Thyroid gland (tissue), 4 donors: Measurements from ENCODE around the gene BTG1. TPM values are rescaled to one million over a fixed set of nuclear protein-coding genes. Genes with fewer than 3 reads are reported as not detected.

Experiments used
- DNase-seq, 2 donors: peaks; one replicate each; pipeline ENCODE4 v3.0.0-alpha.2; 2019
- H3K27ac ChIP-seq, 3 donors: fragments of 200-600 bp; sonication (generic); 1 replicate in 2 of 3; 2 replicates in 1 of 3; pipeline ENCODE4 v1.5.1; 2016 to 2019; ENCODE audit warnings: mild to moderate bottlenecking in 1 of 3, moderate library complexity in 1 of 3
- H3K27me3 ChIP-seq: fragments of 200-600 bp; sonication (generic); one replicate; pipeline ENCODE4 v1.5.1; 2019
- H3K36me3 ChIP-seq, 2 donors: fragments of 200-600 bp; sonication (generic); one replicate each; pipeline ENCODE4 v1.5.1; 2016 to 2019
- H3K4me1 ChIP-seq, 2 donors: fragments of 200-600 bp; sonication (generic); one replicate each; pipeline ENCODE4 v1.5.1; 2017 to 2019
- H3K4me3 ChIP-seq, 3 donors: fragments of 200-600 bp; sonication (generic); replicated peaks in 1 of 3; 1 replicate in 2 of 3; 2 replicates in 1 of 3; pipeline ENCODE4 v1.5.1; 2016; ENCODE audit warnings: mild to moderate bottlenecking in 1 of 3
- H3K9me3 ChIP-seq: fragments of 200-600 bp; sonication (generic); one replicate; pipeline ENCODE4 v1.5.1; 2017
- CTCF ChIP-seq, 6 experiments: fragments of 200-600 bp in 3 of 6; fragments of 450-650 bp in 3 of 6; sonication (generic) in 3 of 6; IDR thresholded peaks; one replicate each; pipeline ENCODE4 v1.5.1; 2016 to 2019; ENCODE audit warnings: antibody characterized with exemption in 6 of 6, mild to moderate bottlenecking in 2 of 6, inconsistent platforms in 1 of 6, moderate library complexity in 1 of 6
- POLR2A ChIP-seq, 2 donors: fragments of 450-650 bp; IDR thresholded peaks; one replicate each; pipeline ENCODE4 v1.6.1; 2017; ENCODE audit warnings: antibody characterized with exemption in 2 of 2, mild to moderate bottlenecking in 2 of 2, moderate library complexity in 1 of 2
- WGBS, 2 donors: methylation state at CpG; one replicate each; pipeline ENCODE4 v1.1.5; 2017; 5-methylcytosine and 5-hydroxymethylcytosine counted together
- intact Hi-C: fragments of 100-400 bp; cut with DNase I; formaldehyde crosslinking; loops from one replicate; pipeline ENCODE4 v1.15.1; 2023
- total RNA-seq, 4 donors: library from RNA; depleted of rRNA; stranded (reverse); fragments of >200 nt; gene quantifications; one replicate each; pipeline ENCODE4 v1.2.3, GENCODE V29; 2016

The BTG1 gene
- total RNA-seq = 10 to 100 TPM; 21.9 to 28.1 (median 24.3) TPM

DNA sequence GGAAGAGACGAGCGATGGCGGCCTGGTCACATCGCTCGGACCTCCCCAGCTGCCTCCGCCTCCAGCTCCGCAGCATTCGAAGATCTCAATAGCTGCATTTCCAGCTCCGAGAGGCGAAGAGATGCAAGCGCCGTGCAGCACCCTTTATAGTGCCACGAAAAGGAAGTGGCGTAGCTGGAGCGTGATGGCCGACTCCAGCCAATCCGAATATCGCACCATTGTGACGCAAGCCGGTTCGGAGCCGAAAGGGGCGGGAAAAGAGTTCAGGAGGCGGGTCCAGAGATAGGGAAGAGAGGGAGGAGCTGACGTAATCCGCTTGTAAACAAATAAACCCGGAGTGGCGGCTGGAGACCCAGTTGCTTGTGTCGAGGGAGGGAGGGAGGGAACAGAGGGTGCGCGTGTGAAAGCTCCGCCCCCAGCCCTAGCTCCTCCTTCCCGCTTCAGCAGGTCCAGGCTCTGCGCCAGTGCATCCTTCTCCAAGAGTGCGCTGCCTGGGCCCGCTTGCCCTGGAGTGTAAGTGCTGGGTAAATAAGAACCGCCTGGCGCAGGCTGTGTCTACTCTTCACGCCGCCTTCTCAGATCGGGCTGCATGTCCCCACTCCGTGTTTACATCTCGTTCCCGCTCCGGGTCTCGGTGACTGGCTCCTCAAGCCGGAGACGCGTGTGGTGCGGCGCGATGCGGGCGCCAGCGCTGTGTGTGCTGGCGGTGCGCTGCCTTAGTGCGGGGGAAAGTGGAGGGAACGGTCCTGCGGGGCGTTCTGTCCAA lies at the start of gene BTG1:
BTG1 (minus strand) TSS at position 116 of the 766 bp plus-strand sequence. CDS start 311 bp downstream, outside the sequence.
- Histone ChIP-seq H3K27ac (peak within 1 kb of the TSS; percentile 97 to 100 (median 98)), H3K4me1 (peaks cover 13 to 16% of the 10 kb centered on the region in 2 donors), H3K9me3 (no peaks in the 10 kb centered on the region), H3K27me3 (no peaks in the 10 kb centered on the region), H3K36me3 (no peaks in the 10 kb centered on the region), H3K4me3 (peak within 1 kb of the TSS; percentile 68 to 91 (median 83))
- WGBS, 2 donors = 0% methylated on average over 36 to 48 of the region's 61 CpGs
- DNase-seq = peak; percentile 98 to 99
- intact Hi-C loops = loop anchor here (10.0 kb wide), 2 partner anchors 331 to 499 kb away; no protein-coding TSS in a partner anchor
- no peak for TF ChIP-seq CTCF (IDR thresholded peaks at IDR 0.05)
- peak; percentile 96 to 100 for TF ChIP-seq POLR2A (IDR thresholded peaks at IDR 0.05)

GRCh38 chr12:92194561-92194960 lies 48.9 kb upstream of the BTG1 start:
- H3K4me3 ChIP-seq = no peak overlapping the region
- H3K27ac ChIP-seq = no peak overlapping the region
- H3K36me3 ChIP-seq = no peaks in the 10 kb centered on the region
- H3K27me3 ChIP-seq = no peaks in the 10 kb centered on the region
- TF ChIP-seq CTCF (IDR thresholded peaks at IDR 0.05) (no peak), POLR2A (IDR thresholded peaks at IDR 0.05) (no peak)
- H3K4me1 ChIP-seq = no peaks in the 10 kb centered on the region
- H3K9me3 ChIP-seq = no peaks in the 10 kb centered on the region
- 96 to 97% methylated on average over 4 of the region's 4 CpGs for WGBS, 2 donors
- no peak for DNase-seq
- intact Hi-C loops = no loop called here

- Histone ChIP-seq H3K9me3 (no peaks in the 10 kb centered on the region), H3K27me3 (no peaks in the 10 kb centered on the region), H3K4me1 (no peaks in the 10 kb centered on the region), H3K27ac (no peak overlapping the region), H3K4me3 (no peak overlapping the region), H3K36me3 (no peaks in the 10 kb centered on the region)
- DNase-seq = no peak
- 88 to 97% methylated on average over 2 of the region's 2 CpGs for WGBS, 2 donors
- intact Hi-C loops = no loop called here
- TF ChIP-seq POLR2A (IDR thresholded peaks at IDR 0.05) (no peak), CTCF (IDR thresholded peaks at IDR 0.05) (no peak)
Measured at GRCh38 chr12:92193846-92194245, 48.2 kb upstream of the BTG1 start.

GRCh38 chr12:92193063-92193462 lies 47.4 kb upstream of the BTG1 start:
- no peak for DNase-seq
- 85 to 90% methylated on average over 2 of the region's 2 CpGs for WGBS, 2 donors
- H3K9me3 ChIP-seq = no peaks in the 10 kb centered on the region
- no peaks in the 10 kb centered on the region for H3K27me3 ChIP-seq
- no peaks in the 10 kb centered on the region for H3K4me1 ChIP-seq
- H3K36me3 ChIP-seq = no peaks in the 10 kb centered on the region
- intact Hi-C loops = no loop called here
- H3K27ac ChIP-seq = no peak overlapping the region
- no peak for TF ChIP-seq POLR2A (IDR thresholded peaks at IDR 0.05)
- no peak for TF ChIP-seq CTCF (IDR thresholded peaks at IDR 0.05)
- no peak overlapping the region for H3K4me3 ChIP-seq

- no peaks in the 10 kb centered on the region for H3K27me3 ChIP-seq
- no peaks in the 10 kb centered on the region for H3K36me3 ChIP-seq
- intact Hi-C loops = no loop called here
- TF ChIP-seq CTCF (IDR thresholded peaks at IDR 0.05) = no peak
- TF ChIP-seq POLR2A (IDR thresholded peaks at IDR 0.05) = no peak
- no peaks in the 10 kb centered on the region for H3K4me1 ChIP-seq
- H3K4me3 ChIP-seq = no peak overlapping the region
- H3K27ac ChIP-seq = no peak overlapping the region
- no peaks in the 10 kb centered on the region for H3K9me3 ChIP-seq
- no peak for DNase-seq
Measured at GRCh38 chr12:92192360-92192759, 46.7 kb upstream of the BTG1 start.
